ENCODE measurements around the gene STOML1.

- TF ChIP-seq POLR2A (IDR thresholded peaks at IDR 0.05) (no peak), CTCF (IDR thresholded peaks at IDR 0.05) (no peak), POLR2AphosphoS5 (IDR thresholded peaks at IDR 0.05) (no peak)
These were observed 44.4 kb downstream of the STOML1 start for GRCh38 chr15:73947651-73948050.
